ENCODE results near the gene DNAH12.
"Not testable (repeated sequence)": the region's sequence is repeated elsewhere in the genome, so short reads cannot be mapped to it uniquely, and the experiment has no call there.

DNAH12 gene

DNA sequence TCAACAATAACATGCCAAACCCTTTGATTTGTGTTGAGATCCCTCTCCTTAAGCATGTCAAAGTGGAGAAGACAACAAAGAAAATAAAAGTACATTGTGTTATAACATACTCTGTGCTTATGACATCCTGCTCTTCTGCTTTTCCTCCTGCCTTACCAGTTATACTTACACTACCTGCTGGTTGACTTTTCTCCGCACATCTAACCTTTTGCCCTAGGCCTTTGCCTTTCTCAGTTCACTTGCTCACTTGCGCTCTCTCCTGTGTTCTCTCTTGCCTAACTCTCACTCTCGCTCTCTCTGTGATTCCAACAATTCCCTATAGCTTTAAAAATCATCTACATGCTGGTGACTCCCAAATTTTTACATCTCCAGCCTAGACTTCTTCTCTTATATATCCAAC lies 5.7 kb downstream of the DNAH12 start:
- DNase-seq: no peak

DNA sequence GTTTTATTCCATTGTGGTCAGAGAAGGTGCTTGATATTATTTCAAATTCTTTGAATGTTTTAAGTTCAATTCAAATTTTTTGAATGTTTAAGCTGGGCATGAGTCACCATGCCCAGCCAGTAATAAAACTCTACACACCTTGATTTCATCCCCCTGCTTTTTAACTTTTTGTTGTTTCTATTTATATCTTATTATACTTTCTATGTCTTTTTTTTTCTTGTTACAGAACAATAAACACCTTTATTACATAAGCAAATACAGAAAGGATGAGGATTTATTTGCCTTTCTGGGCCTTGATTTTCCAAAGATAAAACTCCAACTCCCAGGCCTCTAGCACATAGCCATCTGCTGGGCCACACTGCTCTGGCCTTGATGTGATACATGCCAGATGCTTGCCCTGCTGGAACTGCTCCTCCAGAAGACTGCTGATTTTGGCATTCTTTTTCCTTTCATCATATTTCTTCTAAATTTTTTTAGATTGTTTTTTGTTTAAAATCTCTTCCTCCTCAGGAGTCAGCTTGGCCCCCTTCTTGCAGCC lies 14.0 kb downstream of the DNAH12 start:
- DNase-seq: peak; percentile 12

DNA sequence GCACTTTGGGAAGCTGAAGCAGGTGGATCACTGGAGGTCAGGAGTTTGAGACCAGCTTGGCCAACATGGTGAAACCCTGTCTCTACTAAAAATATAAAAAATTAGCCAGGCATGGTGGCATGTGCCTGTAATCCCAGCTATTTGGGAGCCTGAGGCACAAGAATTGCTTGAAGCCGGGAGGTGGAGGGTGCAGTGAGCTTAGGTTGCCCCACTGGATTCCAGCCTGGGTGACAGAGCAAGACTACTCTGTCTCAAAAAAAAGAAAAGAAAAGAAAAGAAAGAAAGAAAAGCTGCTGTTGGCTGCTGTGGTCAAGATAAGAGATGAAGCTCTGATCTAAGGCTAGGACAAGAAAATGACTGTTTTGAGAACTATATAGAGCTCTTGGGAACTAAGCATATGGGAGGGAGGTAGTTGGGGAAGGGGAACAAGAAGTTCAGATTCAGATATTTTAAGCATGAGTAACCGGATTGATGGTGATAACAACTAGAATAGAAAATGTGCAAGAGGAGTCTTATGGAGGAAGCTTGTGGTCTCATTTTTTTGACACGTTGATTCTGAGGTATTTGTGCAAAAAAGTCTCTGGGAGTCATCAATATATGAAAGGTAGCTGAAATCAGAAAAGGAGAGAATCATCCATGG lies 25.7 kb downstream of the DNAH12 start:
- DNase-seq: no peak

DNA sequence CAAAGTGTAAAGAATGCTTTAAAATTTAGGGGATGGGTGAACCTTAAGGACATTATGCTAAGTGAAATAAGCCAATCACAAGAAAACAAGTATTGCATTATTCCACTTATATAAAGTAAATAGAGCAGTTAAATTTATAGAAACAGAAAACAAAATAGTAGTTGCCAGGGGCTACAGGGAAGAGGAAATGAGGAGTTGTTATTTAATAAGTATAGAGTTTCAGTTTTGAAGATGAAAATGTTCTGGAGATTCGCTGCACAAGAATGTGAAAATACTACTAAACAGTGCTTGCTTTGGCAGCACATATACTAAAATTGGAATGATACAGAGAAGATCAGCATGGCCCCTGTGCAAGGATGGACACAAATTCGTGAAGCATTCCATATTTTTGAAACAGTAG lies 32.0 kb downstream of the DNAH12 start:
- DNase-seq: no peak

DNA sequence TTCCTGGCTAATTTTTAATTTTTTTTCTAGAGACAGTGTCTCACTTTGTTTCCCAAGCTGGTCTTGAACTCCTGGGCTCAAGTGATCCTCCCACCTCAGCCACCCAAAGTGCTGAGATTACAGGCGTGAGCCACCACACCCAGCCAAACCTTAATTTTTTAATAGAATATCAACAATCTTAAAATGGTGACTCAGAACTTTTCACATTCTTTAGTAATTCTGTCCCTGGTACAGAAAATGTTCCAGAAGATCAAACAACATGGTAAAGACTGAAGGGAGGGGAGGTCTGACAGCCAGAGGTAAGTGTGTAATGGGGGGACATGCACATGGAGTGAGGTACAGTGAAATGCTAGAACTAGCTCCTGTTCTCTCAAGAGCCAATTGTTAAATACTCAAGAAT lies 38.2 kb downstream of the DNAH12 start:
- no peak for DNase-seq

DNA sequence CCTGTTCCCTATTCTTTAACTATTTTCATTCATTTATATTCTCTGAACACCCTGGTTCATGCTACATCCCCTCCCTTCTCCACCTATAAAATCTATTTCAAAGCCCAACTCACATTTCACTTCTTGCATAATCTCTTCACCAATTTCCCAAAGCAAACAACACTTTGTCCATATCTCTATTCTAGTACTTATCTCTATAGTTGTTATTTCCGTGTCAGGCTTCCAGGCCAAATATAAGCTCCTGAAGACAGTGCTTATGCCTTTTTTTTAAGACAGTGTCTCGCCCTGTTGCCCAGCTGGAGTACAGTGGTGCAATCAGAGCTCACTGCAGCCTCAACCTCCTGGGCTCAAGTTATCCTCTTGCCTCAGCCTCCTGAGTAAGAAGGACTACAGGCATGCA lies 43.6 kb downstream of the DNAH12 start:
- no peak for DNase-seq

DNA sequence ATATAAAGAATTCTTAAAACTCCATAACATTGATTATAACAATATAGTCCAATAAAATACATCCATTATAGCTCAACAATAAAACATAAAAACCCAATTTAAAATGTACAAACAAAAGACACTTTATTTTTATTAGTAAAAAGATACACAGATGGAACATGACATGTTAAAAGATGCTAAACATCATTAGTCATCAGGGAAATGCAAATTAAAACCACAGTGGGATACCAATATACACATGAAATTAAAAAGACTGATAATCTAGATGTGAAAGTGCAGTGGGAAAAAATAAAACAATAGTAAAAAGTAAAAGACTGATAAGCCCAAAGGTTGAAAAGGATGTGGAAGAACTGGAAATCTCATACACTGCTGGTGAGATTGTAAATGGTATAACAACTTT lies 46.2 kb downstream of the DNAH12 start:
- no peak for DNase-seq

DNA sequence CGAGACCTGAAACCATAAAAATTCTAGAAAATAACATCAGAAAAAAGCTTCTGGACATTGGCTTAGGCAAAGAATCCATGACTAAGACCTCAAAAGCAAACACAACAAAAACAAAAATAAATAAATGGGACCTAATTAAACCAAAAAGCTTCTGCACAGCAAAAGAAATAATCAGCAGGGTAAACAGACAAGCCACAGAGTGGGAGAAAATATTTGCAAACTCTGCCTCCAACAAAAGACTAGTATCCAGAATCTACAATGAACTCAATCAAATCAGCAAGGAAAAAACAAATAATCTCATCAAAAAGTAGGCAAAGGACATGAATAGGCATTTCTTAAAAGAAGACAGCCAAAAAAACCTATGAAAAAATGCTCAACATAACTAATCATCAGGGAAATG lies 59.6 kb downstream of the DNAH12 start:
- DNase-seq: no peak

DNA sequence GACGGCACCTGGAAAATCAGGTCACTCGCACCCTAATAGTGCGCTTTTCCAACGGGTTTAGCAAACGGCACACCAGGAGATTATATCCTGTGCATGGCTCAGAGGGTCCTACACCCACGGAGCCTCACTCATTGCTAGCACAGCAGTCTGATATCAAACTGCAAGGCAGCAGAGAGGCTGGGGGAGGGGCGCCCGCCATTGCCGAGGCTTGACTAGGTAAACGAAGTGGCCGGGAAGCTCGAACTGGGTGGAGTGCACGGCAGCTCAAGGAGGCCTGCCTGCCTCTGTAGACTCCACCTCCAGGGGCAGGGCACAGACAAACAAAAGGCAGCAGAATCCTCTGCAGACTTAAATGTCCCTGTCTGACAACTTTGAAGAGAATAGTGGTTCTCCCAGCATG lies 67.0 kb downstream of the DNAH12 start:
- DNase-seq: not testable (repeated sequence)

DNA sequence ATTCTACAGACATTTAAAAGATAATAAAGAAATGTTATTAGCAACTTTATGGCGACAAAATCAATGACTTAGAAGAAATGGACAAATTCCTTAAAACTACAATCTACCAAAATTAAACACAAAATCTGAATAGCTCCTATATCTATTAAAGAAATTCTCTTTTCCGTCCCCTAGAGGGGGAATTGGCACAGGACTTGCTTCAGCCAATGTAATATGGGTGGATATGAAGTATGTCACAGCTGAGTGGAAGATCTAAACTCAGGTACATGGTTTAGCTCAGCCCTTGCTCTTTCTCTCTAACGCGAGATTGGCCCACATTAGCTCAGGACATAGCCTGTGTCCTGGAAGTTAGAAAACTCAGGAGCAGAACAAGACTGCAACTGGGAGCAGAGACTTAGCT lies 79.3 kb downstream of the DNAH12 start:
- DNase-seq: no peak

DNA sequence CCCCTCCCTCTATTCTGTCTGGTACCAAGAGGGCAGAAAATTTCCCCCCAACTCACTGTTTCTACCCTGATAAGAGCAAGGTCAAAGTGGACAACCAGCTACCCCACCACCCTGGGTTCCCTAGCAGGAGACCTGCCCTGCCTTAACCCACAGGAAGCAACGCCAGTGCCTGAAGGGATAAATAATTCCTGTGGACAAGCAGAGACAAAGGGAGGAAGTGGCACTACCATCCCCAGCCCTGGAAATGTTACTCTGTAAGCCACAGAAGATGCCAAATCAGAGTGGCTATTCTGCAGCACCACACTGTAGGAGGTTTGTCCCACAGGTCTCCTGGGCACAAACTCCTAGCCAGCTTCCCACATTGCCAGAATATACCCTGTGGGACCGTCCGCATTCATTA lies 80.1 kb downstream of the DNAH12 start:
- DNase-seq: no peak

DNA sequence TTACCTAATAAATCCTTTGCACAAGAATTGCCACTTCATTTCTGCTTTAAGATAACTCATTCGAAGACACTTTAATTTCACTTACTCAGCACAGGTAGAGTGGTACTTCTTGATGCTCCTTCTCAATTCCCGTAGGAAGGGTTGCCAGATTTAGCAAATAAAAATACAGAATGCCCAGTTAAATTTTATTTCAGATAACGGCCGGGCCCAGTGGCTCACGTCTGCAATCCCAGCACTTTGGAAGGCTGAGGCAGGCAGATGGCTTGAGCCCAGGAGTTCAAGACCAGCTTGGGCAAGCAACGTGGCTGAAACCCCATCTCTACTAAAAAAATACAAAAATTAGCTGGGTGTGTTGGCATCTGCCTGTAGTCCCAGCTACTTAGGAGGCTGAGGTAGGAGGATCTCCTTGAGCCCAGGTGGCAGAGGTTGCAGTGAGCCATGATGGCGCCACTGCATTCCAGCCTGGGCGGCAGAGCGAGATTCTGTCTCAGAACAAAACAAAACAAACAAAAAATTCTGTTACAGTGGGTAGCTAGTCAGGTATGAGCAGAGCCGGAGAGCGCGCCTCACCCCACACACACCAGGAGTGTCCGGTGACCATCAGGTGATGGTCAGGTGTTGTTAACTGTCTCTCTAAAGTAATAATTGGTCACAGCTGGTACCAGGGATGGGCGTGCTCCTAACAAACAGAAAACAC lies 92.8 kb downstream of the DNAH12 start:
- DNase-seq: no peak

DNA sequence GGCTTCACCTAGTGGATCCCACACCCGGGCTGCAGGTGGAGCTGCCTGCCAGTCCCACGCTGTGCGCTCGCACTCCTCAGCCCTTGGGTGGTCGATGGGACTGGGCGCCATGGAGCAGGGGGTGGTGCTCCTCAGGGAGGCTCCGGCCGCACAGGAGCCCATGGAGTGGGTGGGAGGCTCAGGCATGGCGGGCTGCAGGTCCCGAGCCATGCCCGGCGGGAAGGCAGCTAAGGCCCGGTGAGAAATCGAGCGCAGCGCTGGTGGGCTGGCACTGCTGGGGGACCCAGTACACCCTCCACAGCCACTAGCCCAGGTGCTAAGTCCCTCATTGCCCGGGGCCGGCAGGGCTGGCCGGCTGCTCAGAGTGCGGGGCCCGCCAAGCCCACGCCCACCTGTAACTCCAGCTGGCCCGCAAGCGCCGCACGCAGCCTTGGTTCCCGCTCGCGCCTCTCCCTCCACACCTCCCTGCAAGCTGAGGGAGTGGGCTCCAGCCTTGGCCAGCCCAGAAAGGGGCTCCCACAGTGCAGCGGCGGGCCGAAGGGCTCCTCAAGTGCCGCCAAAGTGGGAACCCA lies 94.8 kb downstream of the DNAH12 start:
- DNase-seq: not testable (repeated sequence)

DNA sequence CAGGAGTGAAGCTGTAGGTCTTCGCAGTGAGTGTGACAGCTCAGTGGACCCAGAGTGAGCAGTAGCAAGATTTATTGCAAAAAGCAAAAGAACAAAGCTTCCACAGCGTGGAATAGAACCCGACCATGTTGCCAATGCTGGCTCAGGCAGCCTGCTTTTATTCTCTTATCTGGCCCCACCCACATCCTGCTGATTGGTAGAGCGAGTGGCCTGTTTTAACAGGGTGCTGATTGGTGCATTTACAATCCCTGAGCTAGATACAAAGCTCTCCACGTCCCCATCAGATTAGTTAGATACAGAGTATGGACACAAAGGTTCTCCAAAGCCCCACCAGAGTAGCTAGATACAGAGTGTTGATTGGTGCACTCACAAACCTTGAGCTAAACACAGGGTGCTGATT lies 95.7 kb downstream of the DNAH12 start:
- DNase-seq: not testable (repeated sequence)

DNA sequence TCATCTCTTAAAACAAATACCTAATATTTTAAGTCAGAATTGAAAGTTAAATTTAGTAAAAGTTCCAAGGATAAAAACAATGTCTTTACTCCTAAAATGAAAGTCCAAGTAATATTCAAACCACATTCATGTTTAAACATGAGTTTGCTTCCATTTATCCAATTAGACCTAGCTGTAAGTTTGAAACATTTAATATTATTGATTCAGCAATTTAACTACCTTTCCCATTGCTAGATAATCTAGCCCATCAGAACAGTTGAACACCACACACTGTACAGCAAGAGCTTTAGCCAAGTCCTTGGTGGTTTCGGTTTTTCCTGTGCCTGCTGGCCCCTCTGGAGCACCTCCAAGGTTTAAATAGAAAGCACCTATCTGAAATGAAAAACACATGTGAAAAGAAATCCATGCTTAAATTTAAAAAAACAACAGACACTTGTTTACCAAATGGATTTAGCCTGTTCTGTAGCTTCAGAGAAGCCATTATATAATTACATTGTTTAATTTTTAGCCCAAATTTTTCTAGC lies 97.8 kb downstream of the DNAH12 start:
- DNase-seq: no peak

DNA sequence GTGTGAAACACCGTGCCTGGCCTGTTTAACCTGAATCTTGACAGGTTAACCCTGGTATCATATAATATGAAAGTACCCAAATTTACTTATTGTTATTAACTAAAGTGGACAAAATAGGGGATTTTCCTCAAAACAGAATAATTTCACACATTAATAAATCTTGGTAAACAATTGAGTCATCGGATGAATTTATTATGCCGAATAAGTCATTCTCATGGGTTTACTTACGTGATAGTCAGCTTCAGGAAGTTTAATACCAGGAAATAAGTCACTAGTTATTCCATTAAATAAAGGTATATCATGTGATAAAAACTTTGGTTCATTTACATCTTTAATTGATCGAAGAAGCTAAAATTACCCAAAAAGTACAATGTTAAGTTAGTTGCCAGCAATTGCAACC lies 99.7 kb downstream of the DNAH12 start:
- DNase-seq: no peak

DNA sequence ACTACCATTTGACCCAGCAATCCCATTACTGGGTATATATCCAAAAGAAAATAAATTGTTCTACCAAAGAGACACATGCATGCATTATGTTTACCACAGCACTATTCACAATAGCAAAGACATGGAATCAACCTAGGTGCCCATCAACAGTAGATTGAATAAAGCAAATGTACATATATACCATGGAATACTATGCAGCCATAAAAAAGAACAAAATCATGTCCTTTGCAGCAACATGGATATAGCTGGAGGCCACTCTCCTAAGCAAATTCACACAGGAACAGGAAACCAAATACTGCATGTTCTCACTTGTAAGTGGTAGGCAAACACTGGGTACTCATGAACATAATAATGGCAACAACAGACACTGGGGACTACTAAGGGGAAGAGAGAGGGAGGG lies 104.0 kb downstream of the DNAH12 start:
- DNase-seq: not testable (repeated sequence)

DNA sequence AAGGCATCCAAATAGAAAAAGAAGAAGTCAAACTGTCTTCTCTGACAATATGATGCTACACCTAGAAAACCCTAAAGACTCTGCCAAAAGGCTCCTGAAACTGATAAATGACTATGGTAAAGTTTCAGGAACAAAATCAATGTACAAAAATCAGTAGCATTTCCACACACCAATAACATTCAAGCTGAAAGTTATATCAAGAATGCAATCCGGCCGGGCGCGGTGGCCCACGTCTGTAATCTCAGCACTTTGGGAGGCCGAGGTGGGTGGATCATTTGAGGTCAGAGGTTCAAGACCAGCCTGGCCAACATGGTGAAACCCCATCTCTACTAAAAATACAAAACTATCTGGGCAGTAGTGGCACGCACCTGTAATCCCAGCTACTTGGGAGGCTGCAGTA lies 105.7 kb downstream of the DNAH12 start:
- not testable (repeated sequence) for DNase-seq

DNA sequence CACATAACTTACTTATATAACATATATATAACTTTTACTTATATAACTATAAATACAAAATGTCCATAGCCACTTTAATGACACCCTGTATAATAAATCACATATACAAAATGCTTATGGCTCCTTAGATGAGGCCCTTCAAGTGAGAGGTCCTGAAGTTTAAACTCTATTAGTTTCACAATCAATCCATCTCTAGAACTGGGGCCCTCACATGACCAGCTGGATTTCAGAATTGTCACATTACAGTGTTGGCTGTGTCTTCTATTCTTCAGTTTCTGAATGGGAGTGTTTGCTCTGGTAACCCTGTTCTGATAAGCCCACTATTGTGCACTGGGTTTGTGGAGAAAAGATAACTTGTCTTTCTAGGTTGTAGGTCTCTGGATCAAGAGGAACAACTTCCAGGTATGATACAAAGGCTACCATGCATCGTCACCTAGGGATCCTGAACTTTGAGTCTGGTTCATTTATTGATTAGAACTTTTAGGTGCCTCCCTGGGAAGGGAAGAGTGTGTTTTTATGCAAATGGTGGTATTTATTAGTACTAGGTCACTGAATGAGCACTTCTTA lies 107.9 kb downstream of the DNAH12 start:
- DNase-seq: no peak

DNA sequence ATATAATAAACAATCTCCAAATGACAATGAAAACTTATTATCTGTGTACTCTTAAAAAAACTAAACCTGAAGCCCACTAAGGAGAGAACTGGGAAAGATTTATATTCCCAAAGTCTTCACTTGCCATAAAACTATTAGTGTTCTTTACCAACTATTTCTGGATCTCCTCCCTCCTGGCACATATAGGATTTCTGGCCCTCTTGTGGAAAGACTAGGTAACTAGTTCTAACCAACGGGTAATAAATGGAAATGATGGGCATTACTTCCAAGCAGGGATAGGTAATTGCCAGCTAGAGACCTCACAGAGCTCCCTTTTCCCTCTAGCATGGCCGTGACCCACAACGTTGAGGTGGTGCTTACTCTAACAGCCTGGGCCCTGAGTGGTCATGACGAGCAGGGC lies 110.1 kb downstream of the DNAH12 start:
- peak; percentile 36 for DNase-seq

DNA sequence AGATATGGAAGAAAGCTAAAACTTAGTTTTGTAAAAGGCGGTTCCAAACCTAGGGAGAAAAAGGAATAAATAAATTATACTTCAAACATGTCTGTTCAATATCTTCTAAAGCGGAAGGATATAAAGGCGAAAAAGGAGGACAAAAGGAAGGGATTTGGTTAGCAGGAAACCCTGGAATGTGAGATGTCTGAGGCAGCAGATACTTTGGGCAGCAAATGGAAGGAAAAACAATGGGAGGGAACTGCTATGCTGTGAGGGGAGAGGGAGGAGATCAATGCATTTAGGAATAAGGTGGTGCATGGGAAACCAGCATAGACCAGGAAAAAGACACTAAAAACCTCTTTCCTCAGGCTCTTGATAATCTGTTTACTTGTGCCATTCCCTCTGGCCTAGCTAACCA lies 120.8 kb downstream of the DNAH12 start:
- DNase-seq: no peak

DNA sequence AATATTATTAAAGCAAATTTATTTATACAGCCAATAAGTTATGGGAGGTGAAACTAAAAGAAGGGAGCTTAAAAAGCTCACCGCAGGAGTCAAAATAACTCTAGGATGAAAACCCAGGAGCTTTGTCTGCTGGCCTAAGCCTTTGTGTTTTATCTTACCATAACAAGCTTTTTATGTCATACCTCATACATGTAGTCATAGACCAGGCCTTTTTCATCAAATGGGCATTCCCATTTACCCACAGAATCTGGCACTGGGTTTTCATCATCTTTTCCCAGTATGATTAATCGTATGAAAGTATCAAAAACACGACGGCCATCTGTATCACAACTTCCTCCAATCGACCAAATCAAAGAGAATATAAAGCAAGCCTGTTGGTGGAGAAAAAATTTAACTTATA lies 122.8 kb downstream of the DNAH12 start:
- DNase-seq: no peak

DNA sequence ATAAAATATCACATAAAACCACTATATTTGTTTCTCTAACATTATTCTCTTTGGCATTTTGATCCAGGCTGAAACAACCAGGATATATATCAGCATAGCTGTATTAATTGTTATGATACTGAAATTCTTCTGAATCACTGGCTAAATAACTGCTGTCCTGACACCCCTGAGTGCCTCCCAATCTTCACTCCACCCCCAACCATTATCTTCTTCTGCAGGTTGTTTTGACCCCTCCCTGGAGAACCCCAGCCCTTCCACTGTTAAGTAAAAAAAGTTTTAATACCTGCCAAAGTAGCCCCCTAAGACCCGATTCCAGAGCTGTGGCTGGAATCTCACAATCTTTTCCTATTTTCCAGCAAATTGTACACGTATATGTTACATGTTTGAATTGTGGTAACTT lies 124.1 kb downstream of the DNAH12 start:
- DNase-seq: no peak

DNA sequence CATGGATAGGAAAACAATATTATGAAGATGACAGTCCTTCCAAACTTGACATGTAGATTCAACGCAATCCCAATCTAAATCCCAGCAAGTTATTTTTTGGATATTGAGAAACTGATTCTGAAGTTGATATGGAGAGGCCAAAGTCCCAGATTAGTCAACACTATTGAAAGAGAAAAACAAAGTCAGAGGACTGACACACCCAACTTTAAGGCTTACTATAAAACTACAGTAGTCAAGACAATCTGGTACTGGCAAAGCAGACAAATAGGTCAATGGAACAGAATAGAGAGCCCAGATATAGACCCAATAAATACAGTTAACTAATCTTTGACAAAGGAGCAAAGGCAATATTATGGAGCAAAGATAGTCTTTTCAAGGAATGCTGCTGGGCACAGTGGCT lies 132.4 kb downstream of the DNAH12 start:
- DNase-seq: no peak
